GM12878 (cell line): ENCODE measurements around the gene PIP5K1A.

ENCODE experiments used
- CREB1 ChIP-seq: IDR thresholded peaks from 2 replicates; pipeline ENCODE4 v1.6.1; 2012; ENCODE audit warnings: low read depth, mild to moderate bottlenecking, inconsistent platforms
- CREM ChIP-seq: IDR thresholded peaks from 2 replicates; pipeline ENCODE4 v1.6.1; 2014; ENCODE audit warnings: antibody characterized with exemption, low read depth
- EP300 ChIP-seq, 2 experiments: fragments of 150-350 bp in 1 of 2; IDR thresholded peaks; 2 replicates each; pipeline ENCODE4 v1.6.1; 2011 to 2012; ENCODE audit warnings: low read depth in 2 of 2, low read length in 2 of 2, borderline replicate concordance in 1 of 2, improper control_type of control experiment in 1 of 2, inconsistent platforms in 1 of 2; ENCODE audit not compliant: control insufficient read depth in 1 of 2
- HDAC6 ChIP-seq: fragments of 200-600 bp; sonication (generic); IDR thresholded peaks from one replicate; pipeline ENCODE4 v1.8.0; 2017; ENCODE audit warnings: antibody characterized with exemption; ENCODE audit not compliant: unreplicated experiment
- NFIC ChIP-seq: IDR thresholded peaks from 2 replicates; pipeline ENCODE4 v1.6.1; 2012; ENCODE audit warnings: low read depth, mild to moderate bottlenecking, inconsistent platforms, low read length, moderate library complexity
- POLR2A ChIP-seq: IDR thresholded peaks from 2 replicates; pipeline ENCODE4 v1.6.1; 2011; ENCODE audit warnings: low read depth, mild to moderate bottlenecking, low read length
- SIN3A ChIP-seq: IDR thresholded peaks from 2 replicates; pipeline ENCODE4 v1.6.1; 2012; ENCODE audit warnings: low read depth, low read length, improper control_type of control experiment
- SMC3 ChIP-seq: IDR thresholded peaks from 2 replicates; pipeline ENCODE4 v1.6.1; 2011; ENCODE audit warnings: low read length, improper control_type of control experiment, borderline replicate concordance
- SRF ChIP-seq, 2 experiments: IDR thresholded peaks; 2 replicates each; pipeline ENCODE4 v1.6.1; 2011; ENCODE audit warnings: low read depth in 2 of 2, low read length in 2 of 2, mild to moderate bottlenecking in 1 of 2, moderate library complexity in 1 of 2
- ZSCAN29 ChIP-seq: fragments of 450-650 bp; IDR thresholded peaks from 2 replicates; pipeline ENCODE4 v1.6.1; 2017; ENCODE audit warnings: mild to moderate bottlenecking, moderate library complexity
- TF ChIP-seq, protein P1 (sequence below): fragments of 450-650 bp; IDR thresholded peaks from 2 replicates; pipeline ENCODE4 v1.6.1; 2018; ENCODE audit warnings: borderline replicate concordance, mild to moderate bottlenecking; ENCODE audit not compliant: partially characterized antibody
- TF ChIP-seq, protein P2 (sequence below), 3 experiments: IDR thresholded peaks in 2 of 3; conservative IDR thresholded peaks in 1 of 3; 2 replicates each; pipeline ENCODE4 v1.5.1; 2011; ENCODE audit warnings: low read depth in 3 of 3, low read length in 3 of 3, mild to moderate bottlenecking in 3 of 3, control low read depth in 2 of 3, moderate library complexity in 2 of 3, inconsistent platforms in 1 of 3, mixed read lengths in 1 of 3; ENCODE audit not compliant: control insufficient read depth in 2 of 3, insufficient read depth in 1 of 3; ENCODE audit errors: extremely low read depth in 1 of 3
- TF ChIP-seq, protein P3 (sequence below): fragments of 450-650 bp; IDR thresholded peaks from 2 replicates; pipeline ENCODE4 v1.6.1; 2016; ENCODE audit warnings: mild to moderate bottlenecking, moderate library complexity, borderline replicate concordance

GRCh38 chr1:151164732-151165280, 33.5 kb upstream of the PIP5K1A start:
- TF ChIP-seq SIN3A (no peak), CREM (no peak), SRF (IDR thresholded peaks at IDR 0.05; ENCODE audit: low read depth in 2 of 2, low read length in 2 of 2) (no peak), EP300 (IDR thresholded peaks at IDR 0.05; ENCODE audit: borderline replicate concordance in 1 of 2, control insufficient read depth in 1 of 2, low read depth in 2 of 2, low read length in 2 of 2) (no peak), POLR2A (no peak), HDAC6 (no peak), ZSCAN29 (no peak), SMC3 (no peak), NFIC (no peak), CREB1 (no peak)
- TF ChIP-seq, protein P1, sequence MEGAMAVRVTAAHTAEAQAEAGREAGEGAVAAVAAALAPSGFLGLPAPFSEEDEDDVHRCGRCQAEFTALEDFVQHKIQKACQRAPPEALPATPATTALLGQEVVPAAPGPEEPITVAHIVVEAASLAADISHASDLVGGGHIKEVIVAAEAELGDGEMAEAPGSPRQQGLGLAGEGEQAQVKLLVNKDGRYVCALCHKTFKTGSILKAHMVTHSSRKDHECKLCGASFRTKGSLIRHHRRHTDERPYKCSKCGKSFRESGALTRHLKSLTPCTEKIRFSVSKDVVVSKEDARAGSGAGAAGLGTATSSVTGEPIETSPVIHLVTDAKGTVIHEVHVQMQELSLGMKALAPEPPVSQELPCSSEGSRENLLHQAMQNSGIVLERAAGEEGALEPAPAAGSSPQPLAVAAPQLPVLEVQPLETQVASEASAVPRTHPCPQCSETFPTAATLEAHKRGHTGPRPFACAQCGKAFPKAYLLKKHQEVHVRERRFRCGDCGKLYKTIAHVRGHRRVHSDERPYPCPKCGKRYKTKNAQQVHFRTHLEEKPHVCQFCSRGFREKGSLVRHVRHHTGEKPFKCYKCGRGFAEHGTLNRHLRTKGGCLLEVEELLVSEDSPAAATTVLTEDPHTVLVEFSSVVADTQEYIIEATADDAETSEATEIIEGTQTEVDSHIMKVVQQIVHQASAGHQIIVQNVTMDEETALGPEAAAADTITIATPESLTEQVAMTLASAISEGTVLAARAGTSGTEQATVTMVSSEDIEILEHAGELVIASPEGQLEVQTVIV = no peak
- TF ChIP-seq, protein P2, sequence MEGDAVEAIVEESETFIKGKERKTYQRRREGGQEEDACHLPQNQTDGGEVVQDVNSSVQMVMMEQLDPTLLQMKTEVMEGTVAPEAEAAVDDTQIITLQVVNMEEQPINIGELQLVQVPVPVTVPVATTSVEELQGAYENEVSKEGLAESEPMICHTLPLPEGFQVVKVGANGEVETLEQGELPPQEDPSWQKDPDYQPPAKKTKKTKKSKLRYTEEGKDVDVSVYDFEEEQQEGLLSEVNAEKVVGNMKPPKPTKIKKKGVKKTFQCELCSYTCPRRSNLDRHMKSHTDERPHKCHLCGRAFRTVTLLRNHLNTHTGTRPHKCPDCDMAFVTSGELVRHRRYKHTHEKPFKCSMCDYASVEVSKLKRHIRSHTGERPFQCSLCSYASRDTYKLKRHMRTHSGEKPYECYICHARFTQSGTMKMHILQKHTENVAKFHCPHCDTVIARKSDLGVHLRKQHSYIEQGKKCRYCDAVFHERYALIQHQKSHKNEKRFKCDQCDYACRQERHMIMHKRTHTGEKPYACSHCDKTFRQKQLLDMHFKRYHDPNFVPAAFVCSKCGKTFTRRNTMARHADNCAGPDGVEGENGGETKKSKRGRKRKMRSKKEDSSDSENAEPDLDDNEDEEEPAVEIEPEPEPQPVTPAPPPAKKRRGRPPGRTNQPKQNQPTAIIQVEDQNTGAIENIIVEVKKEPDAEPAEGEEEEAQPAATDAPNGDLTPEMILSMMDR (IDR thresholded peaks at IDR 0.05 in 2 of 3, conservative IDR thresholded peaks at IDR 0.05 in 1 of 3; ENCODE audit: control insufficient read depth in 2 of 3, extremely low read depth in 1 of 3, insufficient read depth in 1 of 3, low read depth in 3 of 3, low read length in 3 of 3) = no peak
- TF ChIP-seq, protein P3, sequence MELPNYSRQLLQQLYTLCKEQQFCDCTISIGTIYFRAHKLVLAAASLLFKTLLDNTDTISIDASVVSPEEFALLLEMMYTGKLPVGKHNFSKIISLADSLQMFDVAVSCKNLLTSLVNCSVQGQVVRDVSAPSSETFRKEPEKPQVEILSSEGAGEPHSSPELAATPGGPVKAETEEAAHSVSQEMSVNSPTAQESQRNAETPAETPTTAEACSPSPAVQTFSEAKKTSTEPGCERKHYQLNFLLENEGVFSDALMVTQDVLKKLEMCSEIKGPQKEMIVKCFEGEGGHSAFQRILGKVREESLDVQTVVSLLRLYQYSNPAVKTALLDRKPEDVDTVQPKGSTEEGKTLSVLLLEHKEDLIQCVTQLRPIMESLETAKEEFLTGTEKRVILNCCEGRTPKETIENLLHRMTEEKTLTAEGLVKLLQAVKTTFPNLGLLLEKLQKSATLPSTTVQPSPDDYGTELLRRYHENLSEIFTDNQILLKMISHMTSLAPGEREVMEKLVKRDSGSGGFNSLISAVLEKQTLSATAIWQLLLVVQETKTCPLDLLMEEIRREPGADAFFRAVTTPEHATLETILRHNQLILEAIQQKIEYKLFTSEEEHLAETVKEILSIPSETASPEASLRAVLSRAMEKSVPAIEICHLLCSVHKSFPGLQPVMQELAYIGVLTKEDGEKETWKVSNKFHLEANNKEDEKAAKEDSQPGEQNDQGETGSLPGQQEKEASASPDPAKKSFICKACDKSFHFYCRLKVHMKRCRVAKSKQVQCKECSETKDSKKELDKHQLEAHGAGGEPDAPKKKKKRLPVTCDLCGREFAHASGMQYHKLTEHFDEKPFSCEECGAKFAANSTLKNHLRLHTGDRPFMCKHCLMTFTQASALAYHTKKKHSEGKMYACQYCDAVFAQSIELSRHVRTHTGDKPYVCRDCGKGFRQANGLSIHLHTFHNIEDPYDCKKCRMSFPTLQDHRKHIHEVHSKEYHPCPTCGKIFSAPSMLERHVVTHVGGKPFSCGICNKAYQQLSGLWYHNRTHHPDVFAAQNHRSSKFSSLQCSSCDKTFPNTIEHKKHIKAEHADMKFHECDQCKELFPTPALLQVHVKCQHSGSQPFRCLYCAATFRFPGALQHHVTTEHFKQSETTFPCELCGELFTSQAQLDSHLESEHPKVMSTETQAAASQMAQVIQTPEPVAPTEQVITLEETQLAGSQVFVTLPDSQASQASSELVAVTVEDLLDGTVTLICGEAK = no peak
